Glutamatergic neuron (in vitro differentiated cells): ENCODE results near the gene RAPGEF2. TPM values are rescaled to one million over a fixed set of nuclear protein-coding genes. Genes with fewer than 3 reads are reported as not detected.

ENCODE experiments used
- DNase-seq: peaks from one replicate; pipeline ENCODE4 v3.0.0; 2022
- H3K27ac Mint-ChIP-seq: one replicate; pipeline ENCODE4 v1.8.0; 2020; ENCODE audit warnings: mild to moderate bottlenecking, mixed read lengths, inconsistent platforms; ENCODE audit not compliant: unreplicated experiment
- H3K27me3 Mint-ChIP-seq: one replicate; pipeline ENCODE4 v1.8.0; 2020; ENCODE audit warnings: mild to moderate bottlenecking, moderate library complexity, mixed read lengths, inconsistent platforms; ENCODE audit not compliant: unreplicated experiment
- H3K36me3 Mint-ChIP-seq: one replicate; pipeline ENCODE4 v1.8.0; 2020; ENCODE audit warnings: mild to moderate bottlenecking, mixed read lengths, inconsistent platforms; ENCODE audit not compliant: unreplicated experiment
- H3K4me1 Mint-ChIP-seq: one replicate; pipeline ENCODE4 v1.8.0; 2020; ENCODE audit warnings: mild to moderate bottlenecking, low read depth, mixed read lengths, inconsistent platforms; ENCODE audit not compliant: unreplicated experiment
- H3K4me3 Mint-ChIP-seq: one replicate; pipeline ENCODE4 v1.8.0; 2020; ENCODE audit warnings: mild to moderate bottlenecking, mixed read lengths, inconsistent platforms; ENCODE audit not compliant: unreplicated experiment
- H3K9me3 Mint-ChIP-seq: one replicate; pipeline ENCODE4 v1.8.0; 2020; ENCODE audit warnings: mild to moderate bottlenecking, moderate library complexity, mixed read lengths, inconsistent platforms; ENCODE audit not compliant: unreplicated experiment
- total RNA-seq: library from RNA; stranded (reverse); fragmentation: NEBNext Ultra II Directional; extraction: Animal tissue kit (Norgen Biotek cat#: 25700); gene quantifications from one replicate; pipeline ENCODE4 v1.2.1, GENCODE V29; 2021; ENCODE audit not compliant: unreplicated experiment
- TF ChIP-seq, protein P1 (sequence below): fragments of 200-600 bp; sonication (generic); IDR thresholded peaks from one replicate; pipeline ENCODE4 v1.5.0; 2021; ENCODE audit not compliant: partially characterized antibody, unreplicated experiment

Gene RAPGEF2
- total RNA-seq, 1 donor from 2014 or later: 58.4 TPM

DNA sequence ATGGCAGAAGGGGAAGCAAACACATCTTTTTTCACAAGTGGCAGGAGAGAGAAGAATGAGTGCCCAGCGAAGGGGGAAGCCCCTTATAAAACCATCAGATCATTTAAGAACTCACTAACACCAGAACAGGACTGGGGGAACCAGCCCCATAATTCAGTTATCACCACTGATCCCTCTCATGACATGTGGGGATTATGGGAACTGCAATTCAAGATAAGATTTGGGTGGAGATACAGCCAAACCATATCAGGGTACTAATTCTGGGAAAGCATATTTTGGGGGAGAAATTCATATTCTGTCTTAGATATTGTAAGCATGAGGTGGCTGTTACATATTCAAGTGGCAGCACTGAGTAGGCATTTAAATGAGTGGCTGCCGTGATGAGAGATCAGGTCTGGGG, 87.8 kb downstream of the RAPGEF2 start:
- Mint-ChIP-seq H3K9me3 (no peaks in the 10 kb centered on the region), H3K27ac (no peak overlapping the region), H3K36me3 (no peaks in the 10 kb centered on the region), H3K4me1 (no peaks in the 10 kb centered on the region), H3K4me3 (no peak overlapping the region), H3K27me3 (no peaks in the 10 kb centered on the region)
- TF ChIP-seq, protein P1, sequence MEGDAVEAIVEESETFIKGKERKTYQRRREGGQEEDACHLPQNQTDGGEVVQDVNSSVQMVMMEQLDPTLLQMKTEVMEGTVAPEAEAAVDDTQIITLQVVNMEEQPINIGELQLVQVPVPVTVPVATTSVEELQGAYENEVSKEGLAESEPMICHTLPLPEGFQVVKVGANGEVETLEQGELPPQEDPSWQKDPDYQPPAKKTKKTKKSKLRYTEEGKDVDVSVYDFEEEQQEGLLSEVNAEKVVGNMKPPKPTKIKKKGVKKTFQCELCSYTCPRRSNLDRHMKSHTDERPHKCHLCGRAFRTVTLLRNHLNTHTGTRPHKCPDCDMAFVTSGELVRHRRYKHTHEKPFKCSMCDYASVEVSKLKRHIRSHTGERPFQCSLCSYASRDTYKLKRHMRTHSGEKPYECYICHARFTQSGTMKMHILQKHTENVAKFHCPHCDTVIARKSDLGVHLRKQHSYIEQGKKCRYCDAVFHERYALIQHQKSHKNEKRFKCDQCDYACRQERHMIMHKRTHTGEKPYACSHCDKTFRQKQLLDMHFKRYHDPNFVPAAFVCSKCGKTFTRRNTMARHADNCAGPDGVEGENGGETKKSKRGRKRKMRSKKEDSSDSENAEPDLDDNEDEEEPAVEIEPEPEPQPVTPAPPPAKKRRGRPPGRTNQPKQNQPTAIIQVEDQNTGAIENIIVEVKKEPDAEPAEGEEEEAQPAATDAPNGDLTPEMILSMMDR: no peak
- no peak for DNase-seq

DNA sequence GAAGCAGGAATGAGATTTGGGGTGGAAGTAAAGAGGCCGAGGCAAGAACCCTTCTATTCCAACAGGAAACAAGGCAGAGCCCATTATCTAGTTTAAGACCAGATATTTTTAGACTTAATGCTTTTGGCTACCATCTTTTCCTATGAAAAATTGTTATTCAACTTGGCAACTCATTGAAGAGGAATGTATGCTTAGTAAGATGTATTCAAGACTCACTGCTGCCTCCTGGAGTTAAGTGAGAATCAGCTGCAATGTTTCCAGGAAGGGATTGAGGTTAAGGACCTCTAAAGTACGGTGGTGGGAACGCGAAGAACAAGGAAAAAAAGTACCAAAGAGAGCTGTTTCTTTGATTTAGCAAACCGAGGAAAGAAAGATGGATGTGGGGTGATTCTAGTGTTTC, 89.1 kb downstream of the RAPGEF2 start:
- Mint-ChIP-seq H3K27ac (no peak overlapping the region), H3K36me3 (no peaks in the 10 kb centered on the region), H3K4me1 (no peaks in the 10 kb centered on the region), H3K27me3 (no peaks in the 10 kb centered on the region), H3K4me3 (no peak overlapping the region), H3K9me3 (no peaks in the 10 kb centered on the region)
- TF ChIP-seq, protein P1: peak; percentile 29
- no peak for DNase-seq

DNA sequence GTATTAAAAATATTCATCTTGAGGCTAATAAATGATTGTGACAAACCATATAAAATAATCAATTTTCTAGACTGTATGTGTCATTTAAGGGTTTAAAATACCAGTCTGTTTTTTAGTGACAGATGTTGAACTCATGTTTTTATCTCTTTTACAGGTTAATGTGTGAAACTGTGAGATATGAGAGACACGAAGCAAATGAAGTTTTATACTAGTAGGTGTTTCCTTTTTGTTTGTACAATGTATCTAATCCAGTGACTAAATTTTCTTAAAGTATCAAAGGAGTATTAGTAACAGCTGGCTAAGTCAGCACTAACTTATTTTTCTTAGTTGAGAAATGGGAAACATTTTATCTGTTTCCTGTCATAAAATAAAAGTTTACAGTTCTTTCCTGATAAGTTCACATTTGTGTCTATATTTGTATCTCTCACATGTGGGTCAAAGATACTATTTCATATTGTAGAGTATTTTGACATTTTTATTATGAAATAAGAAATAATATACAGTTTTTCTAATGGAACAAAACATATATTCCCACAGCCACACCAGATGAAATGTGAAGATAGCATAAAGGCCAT, 90.3 kb downstream of the RAPGEF2 start:
- H3K27ac Mint-ChIP-seq: no peak overlapping the region
- TF ChIP-seq, protein P1: no peak
- no peak overlapping the region for H3K4me3 Mint-ChIP-seq
- peaks cover 4% of the 10 kb centered on the region for H3K4me1 Mint-ChIP-seq
- no peaks in the 10 kb centered on the region for H3K27me3 Mint-ChIP-seq
- peaks cover 4% of the 10 kb centered on the region for H3K9me3 Mint-ChIP-seq
- no peaks in the 10 kb centered on the region for H3K36me3 Mint-ChIP-seq
- no peak for DNase-seq

DNA sequence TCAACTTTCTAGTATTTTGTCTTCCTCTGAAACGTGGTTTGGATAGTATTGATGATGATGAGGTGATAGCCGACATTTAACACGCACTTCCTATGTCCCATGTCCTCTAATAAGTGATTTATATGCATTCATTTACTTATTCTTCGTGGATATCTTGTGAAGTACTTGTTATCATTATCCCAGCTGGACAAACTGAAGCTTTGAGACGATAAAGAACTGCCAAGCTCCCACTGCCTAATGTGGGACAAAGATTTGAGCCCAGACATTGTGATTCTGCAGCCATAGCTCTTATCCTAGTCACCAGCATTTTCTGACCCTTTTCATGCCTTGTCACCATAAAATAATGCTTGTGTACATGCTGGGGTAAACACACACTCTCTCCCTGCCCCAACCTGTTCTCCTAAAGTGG, 92.5 kb downstream of the RAPGEF2 start:
- Mint-ChIP-seq H3K4me1 (peaks cover 4% of the 10 kb centered on the region), H3K9me3 (peaks cover 4% of the 10 kb centered on the region), H3K27ac (no peak overlapping the region), H3K4me3 (no peak overlapping the region), H3K27me3 (no peaks in the 10 kb centered on the region), H3K36me3 (no peaks in the 10 kb centered on the region)
- DNase-seq: no peak
- TF ChIP-seq, protein P1: no peak

DNA sequence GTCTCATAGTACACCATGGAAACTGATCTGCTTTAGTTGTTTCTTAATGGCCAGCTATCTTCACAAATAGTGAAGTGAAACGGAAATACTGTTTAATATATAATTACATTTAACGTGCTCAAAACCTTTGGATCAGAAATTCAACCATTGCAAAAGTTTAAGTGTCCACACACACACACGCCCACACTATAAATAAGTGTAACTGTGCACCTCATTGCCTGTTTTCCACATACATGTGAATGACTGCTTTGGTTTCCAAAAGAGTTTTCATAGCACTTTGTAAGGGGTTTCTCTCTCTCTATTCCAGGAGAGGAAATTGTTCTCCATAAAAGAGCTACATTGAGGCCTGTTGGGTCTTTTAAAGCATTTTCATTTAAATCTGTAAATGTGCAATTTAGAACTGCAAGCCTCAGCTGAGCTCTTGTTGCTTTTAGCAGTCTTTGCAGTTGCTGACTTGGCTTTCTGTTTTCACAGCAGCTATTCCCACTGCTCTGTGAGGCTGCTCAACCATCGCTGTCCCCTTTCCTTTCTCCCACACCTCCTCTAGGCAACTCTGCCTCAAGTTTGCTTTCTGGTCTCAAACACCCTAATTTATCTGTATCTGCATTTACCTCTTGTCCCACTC, 94.5 kb downstream of the RAPGEF2 start:
- Mint-ChIP-seq H3K9me3 (peaks cover 5% of the 10 kb centered on the region), H3K4me3 (no peak overlapping the region), H3K27me3 (peaks cover 2% of the 10 kb centered on the region), H3K4me1 (peaks cover 19% of the 10 kb centered on the region), H3K27ac (peak overlapping the region; percentile 65), H3K36me3 (no peaks in the 10 kb centered on the region)
- TF ChIP-seq, protein P1: no peak
- DNase-seq: no peak
